HG03097 (cell line): ENCODE measurements around the gene ARHGAP10.
"Not testable (repeated sequence)": the region's sequence is repeated elsewhere in the genome, so short reads cannot be mapped to it uniquely, and the experiment has no call there.

Experiments
- ATAC-seq: cut with Tn5 transposase; IDR thresholded peaks from one replicate; pipeline ENCODE4 v1.9.1; 2021; ENCODE audit not compliant: unreplicated experiment, low FRiP score

ARHGAP10 gene

GRCh38 chr4:147880511-147880910 lies 148.6 kb downstream of the ARHGAP10 start:
- no peak for ATAC-seq

GRCh38 chr4:147884536-147884935 lies 152.6 kb downstream of the ARHGAP10 start:
- no peak for ATAC-seq

GRCh38 chr4:147885216-147885615 lies 153.3 kb downstream of the ARHGAP10 start:
- not testable (repeated sequence) for ATAC-seq

GRCh38 chr4:147891476-147892115 lies 159.7 kb downstream of the ARHGAP10 start:
- no peak for ATAC-seq

- no peak for ATAC-seq
Measured at GRCh38 chr4:147899512-147899911, 167.6 kb downstream of the ARHGAP10 start.

GRCh38 chr4:147901388-147901787 lies 169.5 kb downstream of the ARHGAP10 start:
- no peak for ATAC-seq

GRCh38 chr4:147901916-147902315 lies 170.0 kb downstream of the ARHGAP10 start:
- ATAC-seq, result no peak

- ATAC-seq, result no peak
Measured at GRCh38 chr4:147909225-147909624, 177.3 kb downstream of the ARHGAP10 start.

GRCh38 chr4:147910315-147910714 lies 178.4 kb downstream of the ARHGAP10 start:
- no peak for ATAC-seq

GRCh38 chr4:147912106-147912505 lies 180.2 kb downstream of the ARHGAP10 start:
- not testable (repeated sequence) for ATAC-seq

GRCh38 chr4:147913137-147913536 lies 181.2 kb downstream of the ARHGAP10 start:
- no peak for ATAC-seq

- no peak for ATAC-seq
Measured at GRCh38 chr4:147916351-147916750, 184.5 kb downstream of the ARHGAP10 start.

- ATAC-seq, result no peak
Measured at GRCh38 chr4:147923381-147923780, 191.5 kb downstream of the ARHGAP10 start.

GRCh38 chr4:147923854-147924253 lies 192.0 kb downstream of the ARHGAP10 start:
- no peak for ATAC-seq

GRCh38 chr4:147924604-147925412 lies 192.9 kb downstream of the ARHGAP10 start:
- ATAC-seq, result no peak

- ATAC-seq, result no peak
Measured at GRCh38 chr4:147927377-147928137, 195.7 kb downstream of the ARHGAP10 start.

- no peak for ATAC-seq
Measured at GRCh38 chr4:147928400-147928799, 196.5 kb downstream of the ARHGAP10 start.

- no peak for ATAC-seq
Measured at GRCh38 chr4:147929746-147930145, 197.9 kb downstream of the ARHGAP10 start.

- no peak for ATAC-seq
Measured at GRCh38 chr4:147933316-147933715, 201.4 kb downstream of the ARHGAP10 start.

- no peak for ATAC-seq
Measured at GRCh38 chr4:147933779-147934178, 201.9 kb downstream of the ARHGAP10 start.

- ATAC-seq, result no peak
Measured at GRCh38 chr4:147938496-147938895, 206.6 kb downstream of the ARHGAP10 start.
